Stimulated activated CD4-positive, alpha-beta T cell treated with anti-CD3 and anti-CD28 coated beads, TNF-alpha, amount 100 ng/mL, for 48 hours (primary cell): ENCODE measurements around the gene ATP2B1.

Experiments
- DNase-seq, 3 donors: peaks; one replicate each; pipeline ENCODE4 v3.0.0-alpha.2; 2020; ENCODE audit warnings: low read depth in 3 of 3

The ATP2B1 gene

GRCh38 chr12:89692439-89692838, 16.2 kb downstream of the ATP2B1 start:
- DNase-seq, result no peak

- no peak for DNase-seq
Observed at GRCh38 chr12:89691659-89692058, 17.0 kb downstream of the ATP2B1 start.

GRCh38 chr12:89690925-89691324, 17.7 kb downstream of the ATP2B1 start:
- no peak for DNase-seq

GRCh38 chr12:89689306-89689705, 19.3 kb downstream of the ATP2B1 start:
- DNase-seq, result no peak

GRCh38 chr12:89686311-89686710, 22.3 kb downstream of the ATP2B1 start:
- DNase-seq, result no peak

GRCh38 chr12:89685363-89685972, 23.2 kb downstream of the ATP2B1 start:
- DNase-seq, result no peak

GRCh38 chr12:89684136-89684535, 24.5 kb downstream of the ATP2B1 start:
- no peak for DNase-seq

GRCh38 chr12:89682284-89682683, 26.4 kb downstream of the ATP2B1 start:
- DNase-seq, result no peak

- DNase-seq, result no peak
Observed at GRCh38 chr12:89680409-89680808, 28.2 kb downstream of the ATP2B1 start.

GRCh38 chr12:89679631-89680030, 29.0 kb downstream of the ATP2B1 start:
- DNase-seq, result no peak

GRCh38 chr12:89678225-89678624, 30.4 kb downstream of the ATP2B1 start:
- no peak for DNase-seq

- no peak for DNase-seq
Observed at GRCh38 chr12:89676930-89677329, 31.7 kb downstream of the ATP2B1 start.

GRCh38 chr12:89674326-89674942, 34.2 kb downstream of the ATP2B1 start:
- no peak for DNase-seq

- DNase-seq, result no peak
Observed at GRCh38 chr12:89673603-89674002, 35.0 kb downstream of the ATP2B1 start.

GRCh38 chr12:89672589-89672979, 36.1 kb downstream of the ATP2B1 start:
- no peak for DNase-seq

GRCh38 chr12:89671469-89671868, 37.2 kb downstream of the ATP2B1 start:
- no peak for DNase-seq

GRCh38 chr12:89669197-89669596, 39.4 kb downstream of the ATP2B1 start:
- no peak for DNase-seq

GRCh38 chr12:89665556-89665955, 43.1 kb downstream of the ATP2B1 start:
- no peak for DNase-seq

- DNase-seq, result no peak
Observed at GRCh38 chr12:89664441-89664840, 44.2 kb downstream of the ATP2B1 start.

- DNase-seq, result no peak
Observed at GRCh38 chr12:89663577-89664357, 44.9 kb downstream of the ATP2B1 start.

- no peak for DNase-seq
Observed at GRCh38 chr12:89662623-89663022, 46.0 kb downstream of the ATP2B1 start.

GRCh38 chr12:89661706-89662330, 46.8 kb downstream of the ATP2B1 start:
- no peak for DNase-seq

- DNase-seq, result no peak
Observed at GRCh38 chr12:89657739-89658138, 50.9 kb downstream of the ATP2B1 start.
